Neural progenitor cell (in vitro differentiated cells): ENCODE measurements around the gene HMX1.

ENCODE experiments used
- CTCF ChIP-seq: fragments of 200-600 bp; sonication (generic); IDR thresholded peaks from 2 replicates; pipeline ENCODE4 v1.5.1; 2017; ENCODE audit warnings: antibody characterized with exemption, mild to moderate bottlenecking
- EZH2 ChIP-seq: fragments of 200-600 bp; sonication (generic); IDR thresholded peaks from 2 replicates; pipeline ENCODE4 v1.6.1; 2017; ENCODE audit warnings: antibody characterized with exemption, mild to moderate bottlenecking, moderate library complexity
- EZH2phosphoT487 ChIP-seq: fragments of 200-600 bp; sonication (generic); IDR thresholded peaks from 2 replicates; pipeline ENCODE4 v1.6.1; 2017; ENCODE audit warnings: antibody characterized with exemption

- TF ChIP-seq CTCF (no peak), EZH2phosphoT487 (no peak), EZH2 (no peak)
Observed at GRCh38 chr4:8895295-8895694, 23.7 kb upstream of the HMX1 start.
